GM12891 (cell line): Measurements from ENCODE around the gene URM1.

Experiments used
- POLR2A ChIP-seq: IDR thresholded peaks from 2 replicates; pipeline ENCODE4 v1.6.1; 2011; ENCODE audit warnings: low read depth, low read length, control low read depth
- POLR2AphosphoS5 ChIP-seq: IDR thresholded peaks from 2 replicates; pipeline ENCODE4 v1.6.1; 2011; ENCODE audit warnings: low read depth, low read length, control low read depth
- POU2F2 ChIP-seq: IDR thresholded peaks from 2 replicates; pipeline ENCODE4 v1.6.1; 2011; ENCODE audit warnings: low read depth, mild to moderate bottlenecking, control low read depth, low read length, moderate library complexity
- SPI1 ChIP-seq: IDR thresholded peaks from 2 replicates; pipeline ENCODE4 v1.6.1; 2011; ENCODE audit warnings: low read depth, low read length, control low read depth
- TAF1 ChIP-seq: IDR thresholded peaks from 2 replicates; pipeline ENCODE4 v1.6.1; 2011; ENCODE audit warnings: low read depth, low read length, control low read depth

DNA sequence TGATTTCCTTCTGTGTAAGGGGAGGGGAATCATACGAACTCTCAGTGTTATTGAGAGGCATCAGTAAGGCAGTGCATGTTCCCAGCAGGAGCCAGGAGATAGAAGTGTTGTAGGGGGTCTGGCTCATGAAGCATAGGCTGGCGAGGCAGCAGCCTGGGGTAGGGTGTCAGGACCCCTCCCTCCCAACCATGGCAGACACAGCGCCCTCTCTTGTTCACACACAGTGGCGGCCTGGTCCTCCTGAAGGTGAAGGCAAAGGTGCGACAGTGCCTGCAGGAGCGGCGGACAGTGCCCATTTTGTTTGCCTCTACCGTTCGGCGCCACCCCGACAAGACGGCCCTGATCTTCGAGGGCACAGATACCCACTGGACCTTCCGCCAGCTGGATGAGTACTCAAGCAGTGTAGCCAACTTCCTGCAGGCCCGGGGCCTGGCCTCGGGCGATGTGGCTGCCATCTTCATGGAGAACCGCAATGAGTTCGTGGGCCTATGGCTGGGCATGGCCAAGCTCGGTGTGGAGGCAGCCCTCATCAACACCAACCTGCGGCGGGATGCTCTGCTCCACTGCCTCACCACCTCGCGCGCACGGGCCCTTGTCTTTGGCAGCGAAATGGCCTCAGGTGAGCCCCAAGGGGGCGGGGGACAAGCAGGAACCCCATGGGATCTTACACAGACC is 26.1 kb upstream of the URM1 start:
- no peak for TF ChIP-seq POU2F2
- TF ChIP-seq POLR2A, result no peak
- TF ChIP-seq POLR2AphosphoS5, result no peak
- TF ChIP-seq TAF1, result no peak
- TF ChIP-seq SPI1, result no peak
